H54 (cell line): ENCODE results near the gene ZNF354C.

Source experiments
- DNase-seq: peaks from one replicate; pipeline ENCODE4 v3.0.0; 2011; ENCODE audit warnings: low spot score, mixed read lengths; ENCODE audit not compliant: insufficient read length
- FAIRE-seq: peaks from 3 replicates; lab custom pipeline; 2011; peaks lifted over from hg19 to GRCh38; lab: Jason Lieb, UNC
- POLR2A ChIP-seq: IDR thresholded peaks from 2 replicates; pipeline ENCODE4 v1.6.1; 2011; ENCODE audit warnings: low read depth, mild to moderate bottlenecking, low read length

Gene ZNF354C

GRCh38 chr5:179119415-179120170 is 59.4 kb downstream of the ZNF354C start:
- no peak for TF ChIP-seq POLR2A

GRCh38 chr5:179120421-179120861 is 60.3 kb downstream of the ZNF354C start:
- DNase-seq, result no peak
- no peak for TF ChIP-seq POLR2A

More at GRCh38 chr5:179119415-179120170, 59.4 kb downstream of the ZNF354C start:
- no peak for FAIRE-seq
- no peak for DNase-seq

GRCh38 chr5:179120951-179121666 is 60.9 kb downstream of the ZNF354C start:
- DNase-seq (no peak), FAIRE-seq (no peak)
- no peak for TF ChIP-seq POLR2A

More at GRCh38 chr5:179120421-179120861, 60.3 kb downstream of the ZNF354C start:
- FAIRE-seq, result no peak

- no peak for DNase-seq
- FAIRE-seq, result no peak
- no peak for TF ChIP-seq POLR2A
Observed at GRCh38 chr5:179121667-179122111, 61.5 kb downstream of the ZNF354C start.

- no peak for FAIRE-seq
- TF ChIP-seq POLR2A, result no peak
- DNase-seq, result no peak
Observed at GRCh38 chr5:179122411-179123108, 62.4 kb downstream of the ZNF354C start.

GRCh38 chr5:179123109-179123426 is 62.9 kb downstream of the ZNF354C start:
- DNase-seq, result no peak
- TF ChIP-seq POLR2A, result no peak
- no peak for FAIRE-seq

GRCh38 chr5:179123491-179124272 is 63.5 kb downstream of the ZNF354C start:
- TF ChIP-seq POLR2A, result no peak
- DNase-seq, result no peak
- no peak for FAIRE-seq

GRCh38 chr5:179124273-179124852 is 64.2 kb downstream of the ZNF354C start:
- DNase-seq, result no peak
- FAIRE-seq, result no peak
- no peak for TF ChIP-seq POLR2A

- DNase-seq, result no peak
- no peak for FAIRE-seq
- no peak for TF ChIP-seq POLR2A
Observed at GRCh38 chr5:179124853-179125788, 64.9 kb downstream of the ZNF354C start.

- FAIRE-seq, result no peak
- TF ChIP-seq POLR2A, result no peak
- no peak for DNase-seq
Observed at GRCh38 chr5:179125789-179126505, 65.8 kb downstream of the ZNF354C start.

GRCh38 chr5:179126506-179126991 is 66.4 kb downstream of the ZNF354C start:
- TF ChIP-seq POLR2A, result no peak
- FAIRE-seq (no peak), DNase-seq (no peak)
